HL-60 (cell line): ENCODE data around the gene CPNE4.

Source experiments
- GABPA ChIP-seq: IDR thresholded peaks from 2 replicates; pipeline ENCODE4 v1.6.1; 2012; ENCODE audit warnings: low read depth
- POLR2AphosphoS5 ChIP-seq: IDR thresholded peaks from 2 replicates; pipeline ENCODE4 v1.6.1; 2012; ENCODE audit warnings: low read depth
- SPI1 ChIP-seq: IDR thresholded peaks from 2 replicates; pipeline ENCODE4 v1.6.1; 2012; ENCODE audit warnings: low read depth, mild to moderate bottlenecking, borderline replicate concordance
- TF ChIP-seq, protein P1 (sequence below): IDR thresholded peaks from one replicate; pipeline ENCODE4 v1.5.1; 2011; ENCODE audit warnings: low read length, control low read depth, inconsistent platforms; ENCODE audit not compliant: insufficient read depth
- TF ChIP-seq, protein P2 (sequence below): IDR thresholded peaks from 2 replicates; pipeline ENCODE4 v1.6.1; 2012; ENCODE audit warnings: low read depth; ENCODE audit not compliant: insufficient replicate concordance

DNA sequence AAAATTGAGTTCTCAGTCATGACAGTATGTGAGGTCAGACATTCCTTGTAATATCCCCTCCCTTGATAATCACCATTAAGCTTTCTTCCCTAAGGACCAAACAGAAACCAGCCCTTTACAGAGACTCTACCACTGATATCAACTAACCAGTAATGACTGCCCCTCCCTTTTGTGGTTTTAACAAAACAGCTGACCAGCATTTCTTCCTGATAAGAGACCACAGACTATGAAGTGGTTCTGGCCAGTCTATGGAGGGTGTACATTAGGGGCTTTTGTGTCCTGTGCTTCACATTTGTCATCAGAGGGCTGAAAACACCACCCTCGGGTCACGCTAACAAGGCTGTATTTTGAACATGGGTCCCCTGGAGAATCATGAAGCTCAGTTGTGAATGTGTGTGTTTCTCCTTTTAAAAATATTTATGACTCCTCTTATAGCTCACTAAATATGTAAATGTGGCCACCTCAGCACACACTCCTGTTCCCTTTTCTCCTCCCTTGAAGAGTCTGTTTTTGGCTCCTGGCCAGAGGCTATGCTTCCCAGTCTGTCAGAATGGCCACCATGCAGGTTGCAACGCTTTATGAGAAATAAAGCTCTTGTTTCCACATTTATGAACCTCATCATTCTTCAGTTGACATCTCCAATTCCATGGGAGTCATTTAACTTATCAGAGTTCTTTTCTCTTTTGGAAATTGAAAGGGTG, 239.3 kb downstream of the CPNE4 start:
- TF ChIP-seq, protein P1, sequence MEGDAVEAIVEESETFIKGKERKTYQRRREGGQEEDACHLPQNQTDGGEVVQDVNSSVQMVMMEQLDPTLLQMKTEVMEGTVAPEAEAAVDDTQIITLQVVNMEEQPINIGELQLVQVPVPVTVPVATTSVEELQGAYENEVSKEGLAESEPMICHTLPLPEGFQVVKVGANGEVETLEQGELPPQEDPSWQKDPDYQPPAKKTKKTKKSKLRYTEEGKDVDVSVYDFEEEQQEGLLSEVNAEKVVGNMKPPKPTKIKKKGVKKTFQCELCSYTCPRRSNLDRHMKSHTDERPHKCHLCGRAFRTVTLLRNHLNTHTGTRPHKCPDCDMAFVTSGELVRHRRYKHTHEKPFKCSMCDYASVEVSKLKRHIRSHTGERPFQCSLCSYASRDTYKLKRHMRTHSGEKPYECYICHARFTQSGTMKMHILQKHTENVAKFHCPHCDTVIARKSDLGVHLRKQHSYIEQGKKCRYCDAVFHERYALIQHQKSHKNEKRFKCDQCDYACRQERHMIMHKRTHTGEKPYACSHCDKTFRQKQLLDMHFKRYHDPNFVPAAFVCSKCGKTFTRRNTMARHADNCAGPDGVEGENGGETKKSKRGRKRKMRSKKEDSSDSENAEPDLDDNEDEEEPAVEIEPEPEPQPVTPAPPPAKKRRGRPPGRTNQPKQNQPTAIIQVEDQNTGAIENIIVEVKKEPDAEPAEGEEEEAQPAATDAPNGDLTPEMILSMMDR, result no peak
- TF ChIP-seq POLR2AphosphoS5 (0 out of 2 replicates have a peak, but pooled peaks have one; percentile 19), GABPA (no peak), SPI1 (peak; percentile 72)
- TF ChIP-seq, protein P2, sequence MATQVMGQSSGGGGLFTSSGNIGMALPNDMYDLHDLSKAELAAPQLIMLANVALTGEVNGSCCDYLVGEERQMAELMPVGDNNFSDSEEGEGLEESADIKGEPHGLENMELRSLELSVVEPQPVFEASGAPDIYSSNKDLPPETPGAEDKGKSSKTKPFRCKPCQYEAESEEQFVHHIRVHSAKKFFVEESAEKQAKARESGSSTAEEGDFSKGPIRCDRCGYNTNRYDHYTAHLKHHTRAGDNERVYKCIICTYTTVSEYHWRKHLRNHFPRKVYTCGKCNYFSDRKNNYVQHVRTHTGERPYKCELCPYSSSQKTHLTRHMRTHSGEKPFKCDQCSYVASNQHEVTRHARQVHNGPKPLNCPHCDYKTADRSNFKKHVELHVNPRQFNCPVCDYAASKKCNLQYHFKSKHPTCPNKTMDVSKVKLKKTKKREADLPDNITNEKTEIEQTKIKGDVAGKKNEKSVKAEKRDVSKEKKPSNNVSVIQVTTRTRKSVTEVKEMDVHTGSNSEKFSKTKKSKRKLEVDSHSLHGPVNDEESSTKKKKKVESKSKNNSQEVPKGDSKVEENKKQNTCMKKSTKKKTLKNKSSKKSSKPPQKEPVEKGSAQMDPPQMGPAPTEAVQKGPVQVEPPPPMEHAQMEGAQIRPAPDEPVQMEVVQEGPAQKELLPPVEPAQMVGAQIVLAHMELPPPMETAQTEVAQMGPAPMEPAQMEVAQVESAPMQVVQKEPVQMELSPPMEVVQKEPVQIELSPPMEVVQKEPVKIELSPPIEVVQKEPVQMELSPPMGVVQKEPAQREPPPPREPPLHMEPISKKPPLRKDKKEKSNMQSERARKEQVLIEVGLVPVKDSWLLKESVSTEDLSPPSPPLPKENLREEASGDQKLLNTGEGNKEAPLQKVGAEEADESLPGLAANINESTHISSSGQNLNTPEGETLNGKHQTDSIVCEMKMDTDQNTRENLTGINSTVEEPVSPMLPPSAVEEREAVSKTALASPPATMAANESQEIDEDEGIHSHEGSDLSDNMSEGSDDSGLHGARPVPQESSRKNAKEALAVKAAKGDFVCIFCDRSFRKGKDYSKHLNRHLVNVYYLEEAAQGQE, result no peak
